IMR-90 (cell line): ENCODE data around the gene HDAC7.

Source experiments
- POLR2A ChIP-seq: IDR thresholded peaks from 2 replicates; pipeline ENCODE4 v1.6.1; 2012; ENCODE audit warnings: mild to moderate bottlenecking, low read depth, low read length
- TF ChIP-seq, protein P1 (sequence below): conservative IDR thresholded peaks from 2 replicates; pipeline ENCODE4 v1.5.1; 2012; ENCODE audit warnings: mild to moderate bottlenecking, low read depth, low read length, improper control_type of control experiment

DNA sequence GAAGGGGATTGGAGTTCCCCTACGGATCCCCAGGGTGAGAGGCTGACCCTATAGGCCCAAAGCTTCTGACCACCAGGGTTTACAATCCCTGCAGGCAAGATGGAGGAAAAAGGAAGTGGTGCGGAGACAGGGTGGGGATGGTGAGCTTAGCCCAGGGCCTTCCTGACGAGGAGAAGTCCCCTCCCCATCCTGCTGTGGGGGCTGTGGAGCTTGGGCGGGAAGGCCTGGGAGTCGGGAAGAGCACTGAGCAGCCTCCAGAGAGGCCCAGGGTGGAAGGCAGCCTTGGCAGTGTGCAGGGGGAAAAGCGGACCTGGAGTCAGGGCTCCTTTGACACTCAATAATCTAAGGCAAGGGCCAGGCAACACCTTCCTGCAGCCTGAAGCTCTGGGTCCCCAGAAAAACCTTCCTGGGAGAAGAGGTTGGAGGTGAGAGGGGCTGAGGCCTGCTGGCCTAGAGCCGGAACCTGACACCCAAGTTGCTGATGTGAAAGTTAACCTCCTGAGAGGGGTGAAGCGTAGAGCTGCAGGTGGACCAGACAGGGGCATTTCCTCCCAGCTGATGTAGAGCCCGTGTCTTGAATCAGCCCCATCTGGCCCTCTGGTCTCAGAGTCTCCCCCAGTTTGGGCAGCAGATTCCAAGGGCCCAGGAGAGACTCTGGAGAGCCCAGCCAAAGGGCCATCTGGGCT, 6.0 kb downstream of the HDAC7 start:
- TF ChIP-seq, protein P1, sequence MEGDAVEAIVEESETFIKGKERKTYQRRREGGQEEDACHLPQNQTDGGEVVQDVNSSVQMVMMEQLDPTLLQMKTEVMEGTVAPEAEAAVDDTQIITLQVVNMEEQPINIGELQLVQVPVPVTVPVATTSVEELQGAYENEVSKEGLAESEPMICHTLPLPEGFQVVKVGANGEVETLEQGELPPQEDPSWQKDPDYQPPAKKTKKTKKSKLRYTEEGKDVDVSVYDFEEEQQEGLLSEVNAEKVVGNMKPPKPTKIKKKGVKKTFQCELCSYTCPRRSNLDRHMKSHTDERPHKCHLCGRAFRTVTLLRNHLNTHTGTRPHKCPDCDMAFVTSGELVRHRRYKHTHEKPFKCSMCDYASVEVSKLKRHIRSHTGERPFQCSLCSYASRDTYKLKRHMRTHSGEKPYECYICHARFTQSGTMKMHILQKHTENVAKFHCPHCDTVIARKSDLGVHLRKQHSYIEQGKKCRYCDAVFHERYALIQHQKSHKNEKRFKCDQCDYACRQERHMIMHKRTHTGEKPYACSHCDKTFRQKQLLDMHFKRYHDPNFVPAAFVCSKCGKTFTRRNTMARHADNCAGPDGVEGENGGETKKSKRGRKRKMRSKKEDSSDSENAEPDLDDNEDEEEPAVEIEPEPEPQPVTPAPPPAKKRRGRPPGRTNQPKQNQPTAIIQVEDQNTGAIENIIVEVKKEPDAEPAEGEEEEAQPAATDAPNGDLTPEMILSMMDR: no peak
- no peak for TF ChIP-seq POLR2A
